ENCODE results near the gene HS6ST2.

Gene HS6ST2

DNA sequence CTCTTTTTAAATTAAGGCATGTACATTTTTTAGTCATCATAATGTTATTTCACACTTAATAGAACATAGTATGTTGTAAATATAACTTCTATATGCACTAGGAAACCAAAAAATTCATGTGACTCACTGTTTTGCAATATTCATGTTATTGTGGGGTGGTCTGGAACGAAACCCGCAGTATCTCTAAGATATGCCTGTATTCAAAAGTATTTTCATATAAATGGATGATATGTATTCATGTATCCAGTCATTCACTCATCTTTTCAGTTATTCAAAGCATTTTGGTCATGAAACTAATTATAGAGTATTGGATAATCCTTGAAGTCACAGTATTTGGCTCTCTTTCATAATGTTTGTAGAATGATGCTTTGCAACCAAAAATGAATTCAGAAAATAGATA is 168.1 kb downstream of the HS6ST2 start:
- no peak for DNase-seq

DNA sequence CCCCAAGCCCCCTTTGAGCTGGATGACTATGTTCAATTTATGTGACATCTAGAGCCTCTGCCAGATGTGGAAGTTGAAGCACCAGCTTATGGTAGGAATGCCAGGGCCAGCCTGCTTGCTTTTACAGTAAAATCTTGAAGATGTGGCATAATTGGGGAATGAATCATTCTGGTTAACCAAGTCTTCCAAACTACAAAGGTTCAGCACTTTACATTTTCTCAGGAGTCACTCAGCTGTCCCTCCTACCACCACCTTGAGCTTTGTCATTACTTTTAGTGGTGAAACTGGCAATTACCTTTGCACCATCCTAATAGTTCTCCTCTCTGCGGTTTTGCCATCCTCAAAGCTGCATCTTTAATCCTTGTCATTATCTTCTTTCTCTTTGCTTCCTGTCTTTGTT is 172.2 kb downstream of the HS6ST2 start:
- DNase-seq, result no peak

DNA sequence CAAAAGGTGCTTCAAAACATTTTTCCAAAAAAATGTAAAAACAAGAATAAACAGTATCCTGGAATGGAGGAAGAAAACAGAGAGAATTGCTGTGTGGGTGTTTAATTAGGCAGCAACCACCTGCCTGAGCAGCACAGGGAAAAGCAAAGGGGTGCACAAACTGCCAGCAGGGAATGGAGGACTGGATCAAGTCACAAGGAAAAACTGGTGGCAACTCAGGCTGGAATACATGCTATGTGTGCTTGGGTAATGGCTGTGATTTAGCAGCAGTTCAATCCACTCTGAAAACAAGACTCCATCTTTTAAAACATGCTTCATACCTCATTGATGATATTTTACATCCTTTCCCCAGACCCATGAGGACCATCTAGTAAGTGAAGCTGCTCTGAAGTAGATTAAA is 179.5 kb downstream of the HS6ST2 start:
- DNase-seq, result no peak

DNA sequence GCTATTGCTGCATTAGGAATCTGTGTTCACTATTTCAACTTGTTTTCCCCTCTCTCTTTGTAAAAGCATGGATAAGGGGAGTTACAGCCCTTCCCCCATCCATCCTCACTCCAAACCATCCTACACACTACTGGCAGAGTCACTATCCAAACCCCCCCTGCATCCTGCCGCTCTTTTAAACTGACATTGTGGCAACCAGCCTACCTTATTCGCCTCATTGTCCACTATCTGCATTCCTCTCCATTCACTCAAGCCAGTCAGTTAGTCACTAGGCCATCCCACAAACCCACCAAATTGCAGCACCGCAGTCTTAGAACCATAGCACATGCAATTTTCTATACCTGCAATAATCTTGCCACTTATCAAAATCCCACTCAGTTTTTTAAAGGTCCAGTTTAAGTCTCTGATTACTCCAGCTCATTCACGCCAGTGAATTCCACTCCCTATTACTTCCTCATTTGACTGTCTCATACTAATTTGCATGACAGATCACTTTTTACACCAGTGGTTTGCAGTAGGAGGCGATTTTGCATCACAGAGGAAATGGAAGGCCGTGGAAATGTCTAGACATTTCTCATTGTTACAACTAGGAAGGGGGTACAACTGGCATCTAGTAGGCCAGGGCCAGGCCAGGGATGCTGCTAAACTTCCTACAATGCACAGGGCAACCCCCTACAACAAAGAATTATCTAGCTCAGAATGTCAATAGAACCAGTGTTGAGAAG is 181.8 kb downstream of the HS6ST2 start:
- DNase-seq, result peak; percentile 46 to 70

DNA sequence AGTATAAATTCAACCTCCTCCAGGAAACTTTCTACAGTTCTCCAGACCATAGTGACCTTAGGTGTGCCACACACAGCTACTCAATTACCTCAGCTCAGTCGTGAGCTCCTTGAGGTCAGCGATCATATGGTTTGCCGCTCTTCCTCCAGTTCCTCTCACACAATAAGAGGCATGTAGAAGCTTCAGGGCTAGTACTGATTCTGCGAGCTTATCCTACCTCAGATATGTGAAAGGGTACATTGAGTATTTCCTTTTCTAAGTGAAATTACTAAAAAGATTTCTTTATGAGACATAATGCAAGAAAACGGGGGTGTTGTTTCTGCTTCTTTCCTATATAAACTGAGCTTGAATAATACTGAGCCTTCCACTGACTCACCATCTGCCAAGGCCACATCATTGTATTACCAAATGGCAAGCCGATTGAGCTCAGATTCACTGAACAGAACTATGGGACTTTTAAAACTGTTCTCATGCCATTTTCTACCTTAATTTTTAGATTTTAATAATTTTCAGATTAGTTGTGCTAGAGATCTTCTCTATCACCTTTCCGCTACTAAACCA is 183.1 kb downstream of the HS6ST2 start:
- no peak for DNase-seq

DNA sequence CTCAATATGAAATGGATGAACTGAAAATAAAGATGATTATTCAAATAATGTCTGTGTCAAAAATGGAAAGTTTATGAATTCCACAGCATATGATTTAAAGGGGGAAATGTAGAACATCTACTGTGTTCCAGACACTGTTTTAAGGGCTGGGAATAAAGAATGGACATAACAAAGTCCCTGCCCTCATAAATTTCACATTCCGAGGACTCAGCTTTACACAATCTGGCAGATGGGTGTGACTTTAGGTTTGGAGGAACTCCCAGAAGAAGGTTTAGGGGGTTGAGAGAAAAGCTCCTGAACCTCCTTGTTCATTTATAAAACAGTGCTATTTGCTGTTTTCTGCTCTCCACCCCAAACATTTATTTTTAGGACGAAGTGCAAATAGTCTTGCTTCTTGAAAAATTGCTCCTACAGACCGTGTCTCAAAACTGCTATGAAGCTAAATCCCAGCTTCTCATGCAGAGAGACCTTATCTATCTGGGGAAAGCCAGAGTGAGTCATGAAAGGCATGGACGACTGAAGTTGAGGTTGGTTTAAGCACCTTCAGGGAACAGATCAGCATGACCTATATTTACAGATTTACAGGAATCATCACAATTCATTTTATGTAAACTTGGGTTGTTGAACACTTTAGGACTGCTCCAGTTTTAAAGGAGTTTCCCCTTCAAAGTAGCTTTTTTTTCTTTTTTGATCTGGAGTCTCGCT is 184.3 kb downstream of the HS6ST2 start:
- no peak for DNase-seq

DNA sequence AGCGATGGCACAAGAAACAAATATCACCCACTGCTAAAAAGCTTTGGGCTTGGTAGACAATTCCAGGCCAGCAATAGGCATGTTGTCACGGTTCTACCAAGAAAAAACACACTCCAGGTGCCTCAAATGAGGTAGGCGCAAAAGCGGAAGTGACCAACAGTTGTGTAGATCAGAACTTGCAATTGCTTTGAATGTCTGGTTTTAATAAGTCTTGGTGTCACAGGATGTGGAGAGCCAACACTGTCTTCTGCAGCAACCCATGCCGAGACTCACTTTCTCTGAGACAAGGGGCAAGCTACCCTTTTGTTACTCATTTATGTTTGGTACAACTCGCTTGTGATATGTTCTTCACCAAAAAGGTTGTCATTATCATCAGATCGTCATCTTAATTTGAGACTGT is 188.8 kb downstream of the HS6ST2 start:
- no peak for DNase-seq

DNA sequence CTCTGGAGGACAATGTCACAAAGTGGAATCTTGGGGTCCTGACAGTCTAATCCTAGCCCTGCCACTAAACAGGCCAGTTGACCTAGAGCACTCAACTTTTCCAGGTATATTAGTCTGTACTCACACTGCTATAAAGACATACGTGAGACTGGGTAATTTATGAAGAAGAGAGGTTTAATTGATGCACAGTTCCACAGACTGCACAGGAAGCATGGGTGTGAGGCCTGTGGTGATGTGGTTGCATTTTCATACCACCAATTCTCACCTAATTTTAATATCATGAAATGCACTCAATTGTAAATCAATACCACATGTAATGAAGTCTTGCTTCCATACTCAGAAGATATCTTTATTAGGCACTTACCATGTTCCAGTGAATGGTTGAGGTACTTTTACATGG is 192.0 kb downstream of the HS6ST2 start:
- no peak for DNase-seq

DNA sequence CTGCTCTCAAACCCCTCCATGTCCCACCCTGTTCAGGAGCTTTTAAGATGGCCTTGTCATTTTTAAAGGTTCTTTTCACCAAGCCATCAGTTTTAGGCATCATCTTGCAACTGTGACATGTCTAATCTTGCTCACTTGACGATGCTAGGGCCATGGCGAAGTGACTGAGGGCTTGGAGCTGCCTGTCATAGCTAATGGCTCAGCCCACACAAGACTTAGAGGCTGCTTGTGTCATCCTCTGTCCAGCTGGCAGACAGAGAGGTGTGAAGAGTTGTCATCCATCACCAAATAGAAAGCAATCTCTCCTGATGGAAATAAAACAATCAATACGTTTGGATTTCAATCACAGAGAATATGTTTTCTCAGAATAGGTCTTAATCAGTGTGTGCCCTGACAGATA is 194.9 kb downstream of the HS6ST2 start:
- DNase-seq, result no peak

DNA sequence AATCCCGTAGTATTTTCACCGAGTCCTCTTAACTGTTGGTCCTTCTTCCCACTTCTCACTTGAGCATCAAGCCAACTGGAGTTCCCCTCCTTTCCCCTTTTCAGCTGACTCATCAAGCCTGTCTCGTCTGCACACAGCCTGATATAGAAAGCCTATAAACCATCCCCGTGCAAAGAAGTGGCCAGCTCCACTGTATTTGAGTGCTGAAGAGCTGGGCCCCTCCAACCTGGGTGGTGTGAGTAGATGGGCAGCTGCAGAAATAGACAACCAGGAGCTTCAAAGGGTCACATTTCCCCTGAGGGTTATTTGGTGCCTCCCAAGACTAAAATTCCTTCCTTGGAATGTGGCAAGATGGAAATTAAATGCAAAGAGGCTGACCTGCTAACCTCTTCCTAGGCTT is 199.7 kb downstream of the HS6ST2 start:
- DNase-seq, result no peak

DNA sequence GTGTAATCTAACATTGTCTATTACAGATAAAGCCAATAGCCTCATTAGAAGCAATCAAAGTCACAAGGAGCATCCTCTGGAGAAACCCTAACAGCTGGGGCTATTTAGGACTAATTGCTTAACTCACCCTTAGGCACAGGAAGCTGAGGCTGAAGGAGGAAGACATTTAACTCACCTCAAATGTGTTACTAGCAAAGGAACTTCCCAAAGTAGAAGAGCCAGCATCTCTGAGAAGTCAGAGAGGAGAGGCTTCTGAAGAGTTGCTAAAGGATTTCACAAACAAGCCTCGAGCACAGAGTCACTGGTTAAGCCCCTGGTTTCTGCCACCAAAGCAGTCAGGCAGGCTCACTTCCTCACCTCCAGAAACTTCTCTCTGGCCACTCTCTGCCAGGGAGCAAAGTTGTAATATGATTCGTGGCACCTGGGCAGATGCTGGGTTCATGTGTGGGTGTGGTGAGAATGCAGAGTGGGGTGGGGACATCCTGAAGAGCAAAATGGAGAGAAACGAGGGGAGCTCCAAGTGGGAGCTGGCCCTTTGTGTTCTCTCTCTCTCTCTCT is 201.3 kb downstream of the HS6ST2 start:
- no peak for DNase-seq

DNA sequence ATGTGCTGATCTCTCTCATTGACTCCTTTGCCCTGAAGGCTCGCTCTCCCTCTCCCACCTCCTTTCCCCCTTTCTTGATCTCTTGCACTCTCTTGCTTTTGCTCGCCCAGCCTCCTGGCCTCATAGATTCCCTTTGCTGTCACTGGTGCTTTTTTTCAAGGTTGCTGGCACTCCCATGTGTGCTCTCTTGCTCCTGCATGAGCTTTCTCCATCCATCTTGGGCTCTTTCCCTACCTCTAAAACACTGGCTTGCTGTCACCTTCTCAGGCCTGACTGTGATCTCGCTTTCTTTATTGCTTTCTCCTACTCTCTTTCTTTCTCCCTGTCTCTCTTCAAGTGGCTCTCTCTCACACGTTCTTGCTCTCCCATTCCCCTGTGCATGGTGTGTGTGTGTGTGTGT is 202.0 kb downstream of the HS6ST2 start:
- DNase-seq, result no peak

DNA sequence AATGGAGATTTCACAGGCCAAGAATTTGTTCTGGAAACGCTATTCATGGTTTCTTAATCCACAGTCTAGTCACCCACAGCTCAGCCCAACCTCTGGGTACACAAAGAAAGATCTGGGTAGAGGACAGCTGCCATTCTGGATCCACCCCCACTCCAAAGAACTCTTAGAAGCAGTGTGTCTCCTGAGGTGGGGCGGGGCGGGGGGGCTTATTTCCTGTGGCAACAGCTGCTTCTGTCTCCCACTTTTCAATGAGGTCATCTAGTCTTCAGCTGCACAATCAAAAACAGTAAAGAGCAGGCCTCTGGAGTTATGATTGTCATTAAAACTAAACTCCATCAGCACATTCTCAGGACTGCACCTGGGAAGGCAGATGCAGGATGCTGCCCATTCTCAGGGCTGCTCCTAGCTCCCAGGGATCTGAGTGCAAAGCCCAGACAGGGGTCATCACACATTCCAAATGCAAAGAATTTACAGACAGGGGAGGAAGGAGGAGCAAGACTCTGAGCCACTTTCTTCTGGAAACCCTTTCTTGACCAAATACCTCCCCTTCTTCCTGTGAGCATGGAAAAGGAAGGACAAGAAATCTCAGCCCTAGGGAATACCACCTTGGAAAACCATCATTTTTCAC is 207.3 kb downstream of the HS6ST2 start:
- no peak for DNase-seq

DNA sequence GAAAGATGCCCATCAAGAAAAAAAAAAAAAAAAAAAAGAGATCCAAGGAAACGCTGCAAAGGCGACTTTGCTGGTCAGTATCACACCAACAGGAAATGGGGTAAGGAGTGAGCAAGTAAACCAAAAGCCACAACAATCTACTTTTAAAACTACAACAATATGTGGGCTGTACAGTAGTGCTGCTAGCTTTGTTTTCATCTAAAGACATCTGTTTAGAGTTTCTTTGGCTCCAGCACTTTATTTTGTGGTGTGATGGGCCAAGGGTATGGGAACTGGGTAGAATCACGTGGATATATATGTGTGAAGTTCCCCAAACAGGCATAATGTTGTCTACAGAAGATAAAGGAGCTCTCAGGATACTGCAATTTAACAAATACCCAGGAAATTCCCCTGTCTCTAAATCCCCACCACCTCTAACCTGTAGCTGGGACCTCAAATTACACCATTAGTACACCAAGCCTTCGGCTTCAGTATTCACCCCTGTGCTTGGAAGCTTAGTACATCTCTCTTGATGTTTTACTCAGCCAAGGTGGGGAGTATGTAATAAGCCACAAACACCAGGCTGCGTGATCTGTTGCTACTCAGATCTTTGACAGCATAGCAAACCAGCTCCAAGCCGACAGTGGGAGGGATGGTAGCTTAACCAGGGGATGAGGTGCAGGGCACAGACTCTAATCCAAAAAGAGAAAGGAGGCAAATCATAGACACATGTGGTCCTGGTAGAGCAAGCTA is 207.9 kb downstream of the HS6ST2 start:
- DNase-seq, result no peak

DNA sequence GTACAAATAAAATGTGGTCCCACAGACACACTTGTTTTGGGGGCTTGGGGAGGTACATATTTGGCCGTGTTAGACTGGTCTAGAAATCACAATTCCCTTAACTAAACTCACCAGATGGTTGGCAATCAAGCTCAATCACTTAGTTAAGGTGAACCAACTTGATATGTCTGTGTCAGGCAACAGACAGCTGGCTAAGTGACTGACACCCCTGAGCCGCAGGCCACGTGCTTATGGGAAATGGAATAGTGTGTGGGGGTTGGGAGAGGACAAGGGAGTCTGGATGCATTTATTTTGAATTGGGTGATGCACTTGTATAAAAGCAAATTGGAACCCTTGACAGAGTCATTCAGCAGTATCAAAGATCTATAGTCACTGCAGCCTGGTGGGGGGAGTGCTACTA is 209.0 kb downstream of the HS6ST2 start:
- DNase-seq, result no peak

DNA sequence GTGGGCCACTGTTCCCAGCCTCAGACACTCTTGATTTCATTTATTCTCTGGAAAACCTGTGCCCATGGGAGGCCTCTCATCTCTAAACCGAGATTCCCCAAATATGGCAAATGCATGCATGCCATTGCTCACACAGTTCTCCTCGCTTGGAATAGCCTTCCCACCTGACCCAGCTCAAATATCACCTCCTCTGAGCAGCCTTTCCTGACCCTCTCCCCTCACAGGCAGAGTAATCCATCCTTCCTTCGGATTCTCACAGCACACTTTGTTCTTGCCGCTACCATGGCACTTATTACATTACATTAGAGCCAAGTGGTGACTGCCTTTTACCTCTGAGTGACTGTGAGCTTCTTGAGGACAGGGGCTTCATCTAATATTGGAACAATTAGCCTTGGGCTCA is 209.5 kb downstream of the HS6ST2 start:
- DNase-seq, result no peak

DNA sequence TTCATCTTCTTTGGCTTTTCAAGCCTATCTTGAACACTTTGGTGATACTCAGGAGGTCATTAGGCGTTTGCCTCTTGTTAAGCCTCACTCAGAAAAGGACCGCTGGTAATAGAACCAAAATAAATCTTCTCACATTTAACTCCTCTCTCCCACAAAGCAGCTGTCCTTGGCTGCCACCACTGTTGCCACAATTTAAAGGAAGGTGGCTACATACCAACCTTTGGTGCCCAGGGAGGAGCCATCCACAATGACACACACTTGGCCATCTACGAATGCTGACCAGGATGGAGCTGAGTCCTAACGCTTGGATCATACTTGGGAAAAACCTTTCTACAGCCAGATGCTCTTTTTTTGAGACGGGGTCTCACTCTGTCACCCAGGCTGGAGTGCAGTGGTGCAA is 210.2 kb downstream of the HS6ST2 start:
- DNase-seq, result no peak

DNA sequence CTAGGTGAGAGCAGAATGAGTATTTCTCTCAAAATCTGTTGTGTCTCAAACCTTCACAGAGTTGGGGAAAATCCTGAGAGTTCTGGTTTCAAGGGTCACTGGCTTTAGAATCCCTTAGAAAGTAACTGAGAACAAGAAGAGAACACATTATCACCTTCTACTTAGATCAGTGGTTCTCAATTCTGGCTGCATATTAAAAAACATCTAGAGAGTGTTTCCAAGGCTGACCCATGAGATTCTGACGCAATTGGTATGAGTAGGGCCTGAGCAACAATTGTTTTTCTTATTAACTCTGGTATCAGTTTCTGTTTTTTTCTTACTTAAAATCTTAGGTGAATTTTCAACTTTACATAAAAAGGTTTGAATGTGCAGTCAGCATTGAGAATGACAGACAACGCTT is 212.8 kb downstream of the HS6ST2 start:
- no peak for DNase-seq

DNA sequence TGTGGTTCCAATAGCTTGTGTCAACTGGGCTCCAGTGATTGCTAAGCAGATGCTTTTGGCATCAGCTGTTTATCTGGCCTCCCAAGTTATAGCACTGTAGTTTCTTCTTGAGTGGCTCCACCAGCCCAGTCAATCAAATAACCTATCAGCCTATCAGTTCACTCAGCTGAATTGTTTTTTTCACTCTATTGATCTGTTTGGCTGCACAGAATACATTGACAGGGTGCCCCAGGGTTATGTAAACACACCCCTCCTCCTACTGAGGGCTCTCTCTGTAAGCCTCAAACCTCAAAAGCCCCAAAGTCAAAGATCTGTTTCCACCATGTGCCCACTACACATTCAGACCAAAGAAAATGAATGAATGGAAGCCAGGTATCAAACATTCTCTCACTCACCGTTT is 214.0 kb downstream of the HS6ST2 start:
- no peak for DNase-seq

DNA sequence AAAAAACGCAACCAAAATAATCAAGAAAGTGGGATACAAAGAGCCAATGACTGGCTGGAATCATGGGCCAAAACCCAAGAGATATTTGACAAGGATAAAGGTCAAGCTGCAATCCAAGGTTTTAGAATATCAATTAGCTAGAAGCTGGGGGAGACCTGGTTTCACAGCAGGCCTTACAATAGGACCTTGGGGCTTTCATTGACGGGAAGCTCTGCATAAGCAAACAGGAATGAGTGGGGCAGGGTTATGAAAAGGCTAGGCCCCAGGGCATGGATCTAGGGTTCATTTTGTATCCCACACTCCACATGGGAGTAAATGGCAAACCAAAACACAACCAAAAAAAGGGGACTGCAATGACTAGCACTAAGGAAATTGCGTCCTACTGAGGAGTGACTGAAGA is 215.3 kb downstream of the HS6ST2 start:
- DNase-seq, result no peak

DNA sequence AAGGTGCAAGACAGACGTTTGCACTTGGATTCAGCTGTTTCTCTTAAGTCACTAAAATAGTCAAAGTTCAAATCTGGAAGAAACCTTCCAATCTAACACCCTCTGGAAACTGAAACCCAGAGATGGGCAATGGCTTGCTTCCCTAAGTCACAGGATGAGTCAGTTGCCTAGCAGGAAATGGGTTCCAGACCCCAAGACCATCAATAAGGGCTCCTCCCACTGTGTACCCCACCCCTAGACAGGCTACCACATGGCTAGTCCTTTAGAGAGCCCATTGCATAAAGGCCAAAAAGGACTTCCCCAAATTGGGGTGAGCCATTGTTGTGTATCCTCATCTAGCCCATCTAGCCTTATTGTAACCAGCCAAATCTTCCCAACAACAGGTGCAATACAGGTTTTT is 216.2 kb downstream of the HS6ST2 start:
- no peak for DNase-seq

DNA sequence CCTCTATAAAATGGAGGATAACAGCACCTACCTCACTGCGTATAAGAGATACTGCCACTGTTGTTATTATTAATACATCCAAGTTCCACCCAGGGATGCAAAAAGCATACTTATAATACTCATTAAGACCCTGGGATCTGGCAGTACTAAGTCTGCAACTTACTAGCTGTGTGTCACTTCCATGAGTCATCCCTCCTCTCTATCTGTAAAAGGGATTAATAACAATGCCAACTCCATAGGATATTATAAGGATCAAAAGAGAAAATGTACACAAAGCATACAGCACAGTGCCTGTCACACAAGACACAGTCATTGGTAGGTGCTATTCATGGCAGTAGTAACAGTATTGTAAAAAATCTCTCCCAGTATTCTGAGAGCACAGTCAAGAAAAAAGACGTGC is 216.7 kb downstream of the HS6ST2 start:
- DNase-seq, result no peak

All from NCI-H526 (cell line).